OCI-M2 (cell line): ENCODE data around the gene USP30.
A peak's percentile ranks its signal among the peaks of the same experiment; 100 is the strongest.

Experiments used
- DNase-seq: peaks from one replicate; lab custom pipeline; 2025; ENCODE audit not compliant: unreplicated experiment; lab: John Stamatoyannopoulos, UW

The USP30 gene

DNA sequence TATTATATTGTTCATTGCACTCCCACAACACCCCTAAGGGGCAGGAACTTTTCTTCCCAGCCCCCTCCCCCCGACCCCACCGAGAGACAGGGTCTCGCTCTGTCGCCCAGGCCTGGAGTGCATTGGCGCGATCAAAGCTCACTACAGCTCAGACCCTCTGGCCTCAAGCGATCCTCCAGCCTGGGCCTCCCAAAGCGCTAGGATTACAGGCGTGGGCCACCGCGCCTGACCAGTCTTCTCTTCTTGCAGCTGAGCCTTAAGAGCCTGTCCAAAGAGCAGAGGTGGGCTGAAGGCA lies 44.7 kb downstream of the USP30 start:
- no peak for DNase-seq

DNA sequence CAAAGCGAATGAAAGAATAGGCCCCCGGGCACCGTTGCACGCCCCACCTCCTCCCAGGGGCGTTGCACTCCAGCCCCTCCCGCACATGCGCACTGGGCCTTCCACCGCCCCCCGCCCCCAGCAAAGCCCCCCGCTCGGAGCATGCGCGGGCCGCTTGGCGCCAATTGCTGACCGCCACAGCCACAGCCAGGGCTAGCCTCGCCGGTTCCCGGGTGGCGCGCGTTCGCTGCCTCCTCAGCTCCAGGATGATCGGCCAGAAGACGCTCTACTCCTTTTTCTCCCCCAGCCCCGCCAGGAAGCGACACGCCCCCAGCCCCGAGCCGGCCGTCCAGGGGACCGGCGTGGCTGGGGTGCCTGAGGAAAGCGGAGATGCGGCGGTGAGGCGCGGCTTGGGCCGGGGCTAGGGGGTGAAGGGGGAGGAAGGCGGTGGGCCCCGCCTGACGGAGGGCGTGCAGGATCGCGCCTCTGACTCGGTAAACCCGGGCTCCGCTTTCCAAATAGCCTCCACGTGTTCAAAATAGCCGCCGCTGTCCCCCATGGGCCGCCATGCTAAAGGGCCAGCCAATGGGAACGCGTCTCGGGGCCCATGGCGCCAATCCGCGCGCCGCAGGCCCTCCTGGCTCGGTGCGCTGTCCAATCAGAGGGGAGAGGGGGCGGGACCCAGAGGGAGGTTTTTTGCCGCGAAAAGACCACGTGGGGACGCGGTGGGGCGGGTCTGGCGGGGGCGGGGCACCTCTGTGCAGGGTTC lies 45.2 kb downstream of the USP30 start, which contains the start of gene UNG:
Gene UNG, plus strand, starts transcription at position 163 of the 748 bp plus-strand sequence. Its CDS starts 83 bp downstream, at position 246.
- peak; percentile 51 for DNase-seq

DNA sequence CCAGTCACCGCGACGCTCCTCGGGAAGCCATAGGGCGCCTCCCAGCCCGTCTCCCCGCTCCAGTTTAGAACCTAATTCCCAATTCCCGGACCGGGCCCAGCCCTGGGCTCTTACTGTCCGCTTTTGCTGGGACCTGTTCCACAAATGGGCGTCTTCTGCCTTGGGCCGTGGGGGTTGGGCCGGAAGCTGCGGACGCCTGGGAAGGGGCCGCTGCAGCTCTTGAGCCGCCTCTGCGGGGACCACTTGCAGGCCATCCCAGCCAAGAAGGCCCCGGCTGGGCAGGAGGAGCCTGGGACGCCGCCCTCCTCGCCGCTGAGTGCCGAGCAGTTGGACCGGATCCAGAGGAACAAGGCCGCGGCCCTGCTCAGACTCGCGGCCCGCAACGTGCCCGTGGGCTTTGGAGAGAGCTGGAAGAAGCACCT lies 45.8 kb downstream of the USP30 start:
- DNase-seq = no peak

DNA sequence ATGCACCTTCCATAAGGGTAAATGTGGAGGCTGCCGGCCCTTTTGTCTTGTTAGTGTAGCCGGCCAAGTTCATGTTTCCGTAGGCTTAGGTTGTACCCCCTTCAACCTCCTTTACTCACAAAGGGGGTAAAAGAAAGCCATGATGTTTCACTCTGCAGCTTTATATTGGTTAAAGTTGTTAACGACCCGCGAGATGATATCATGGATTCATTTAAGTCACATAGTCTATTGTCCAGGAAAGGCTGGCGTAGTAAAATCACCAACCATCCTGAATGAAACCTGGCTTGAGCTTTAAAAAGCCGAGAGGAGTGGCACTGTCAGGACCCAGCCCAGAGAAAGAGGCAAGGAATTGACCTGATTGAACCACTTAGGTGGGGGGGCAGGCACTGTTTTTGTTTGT lies 46.3 kb downstream of the USP30 start:
- DNase-seq = no peak

DNA sequence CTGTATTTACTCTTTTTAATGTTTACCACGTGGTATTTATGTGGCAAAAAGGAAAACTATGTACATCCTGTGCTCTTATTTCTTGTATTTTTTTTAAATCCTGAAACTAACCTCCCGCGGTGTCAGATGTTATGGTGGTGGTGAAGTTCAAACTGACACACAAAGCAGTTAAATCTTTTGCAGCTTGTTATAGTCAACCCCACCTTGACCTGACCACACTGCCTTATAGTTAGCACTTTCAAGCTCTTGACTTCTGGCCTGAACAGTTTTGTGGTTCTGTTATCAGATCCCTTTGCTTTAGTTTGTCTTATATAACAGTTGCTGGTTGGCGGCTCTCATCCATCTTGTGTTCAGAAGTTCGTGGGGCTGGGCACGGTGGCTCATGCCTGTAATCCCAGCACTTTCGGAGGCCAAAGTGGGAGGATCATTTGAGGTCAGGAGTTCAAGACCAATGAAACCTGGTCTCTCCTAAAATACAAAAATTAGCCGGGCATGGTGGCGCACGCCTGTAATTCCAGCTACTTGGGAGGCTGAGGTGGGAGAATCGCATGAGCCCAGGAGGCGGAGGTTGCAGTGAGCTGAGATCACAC lies 47.1 kb downstream of the USP30 start:
- DNase-seq = no peak

DNA sequence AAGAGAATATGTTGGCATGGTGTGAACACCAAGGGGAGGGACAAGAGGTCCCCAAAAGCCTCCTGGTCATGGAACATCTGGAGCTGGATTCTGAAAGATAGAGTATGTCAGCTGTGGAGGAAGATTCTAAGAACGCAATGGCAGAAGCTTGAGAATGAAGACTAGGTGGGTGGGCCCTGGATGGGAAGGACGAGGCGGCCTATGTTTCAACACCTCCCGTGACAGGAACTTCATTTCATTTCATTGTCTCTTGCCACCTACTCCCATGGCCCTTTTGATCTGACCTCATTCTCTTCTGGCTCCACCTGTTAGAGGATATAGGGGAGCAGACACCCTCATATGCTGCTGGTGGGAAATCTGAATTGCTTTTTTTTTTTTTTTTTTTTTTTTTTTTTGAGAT lies 48.4 kb downstream of the USP30 start:
- no peak for DNase-seq

DNA sequence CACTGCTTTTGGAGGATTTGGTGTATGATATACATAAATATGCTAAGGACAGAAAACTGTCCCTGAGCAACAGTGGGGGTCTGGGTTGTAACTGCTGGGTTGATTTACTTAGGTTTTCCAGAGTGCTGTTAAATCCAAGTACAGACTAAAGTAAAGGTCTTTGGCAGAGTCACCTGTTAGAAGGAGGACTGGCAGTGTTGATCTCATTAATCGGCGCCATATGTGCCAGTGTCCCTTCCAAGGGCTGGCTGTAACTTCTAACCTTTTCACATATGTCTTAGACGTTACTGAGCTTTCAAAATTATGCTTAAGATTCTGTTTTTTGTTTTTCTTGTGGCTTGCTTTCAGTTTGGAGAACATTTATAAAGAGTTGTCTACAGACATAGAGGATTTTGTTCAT lies 50.1 kb downstream of the USP30 start:
- DNase-seq = no peak

DNA sequence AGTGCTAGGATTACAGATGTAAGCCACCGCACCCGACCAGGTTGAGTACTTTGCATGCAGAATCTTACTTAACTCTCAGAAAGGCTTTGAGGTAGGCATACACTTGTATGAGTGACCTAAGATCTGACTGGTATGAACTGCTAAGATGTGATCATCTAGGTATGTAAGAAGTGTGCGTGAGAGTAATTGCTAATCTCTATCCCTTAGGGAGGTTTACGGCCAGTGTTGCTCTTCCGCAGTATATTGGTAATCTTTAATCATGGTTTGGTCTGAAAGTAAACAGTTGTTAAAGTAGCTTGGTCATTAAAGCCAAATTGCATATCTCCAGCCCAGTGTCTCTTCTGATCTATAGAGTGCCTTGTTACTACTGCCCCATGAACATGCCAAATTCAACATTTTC lies 52.8 kb downstream of the USP30 start:
- DNase-seq = no peak

DNA sequence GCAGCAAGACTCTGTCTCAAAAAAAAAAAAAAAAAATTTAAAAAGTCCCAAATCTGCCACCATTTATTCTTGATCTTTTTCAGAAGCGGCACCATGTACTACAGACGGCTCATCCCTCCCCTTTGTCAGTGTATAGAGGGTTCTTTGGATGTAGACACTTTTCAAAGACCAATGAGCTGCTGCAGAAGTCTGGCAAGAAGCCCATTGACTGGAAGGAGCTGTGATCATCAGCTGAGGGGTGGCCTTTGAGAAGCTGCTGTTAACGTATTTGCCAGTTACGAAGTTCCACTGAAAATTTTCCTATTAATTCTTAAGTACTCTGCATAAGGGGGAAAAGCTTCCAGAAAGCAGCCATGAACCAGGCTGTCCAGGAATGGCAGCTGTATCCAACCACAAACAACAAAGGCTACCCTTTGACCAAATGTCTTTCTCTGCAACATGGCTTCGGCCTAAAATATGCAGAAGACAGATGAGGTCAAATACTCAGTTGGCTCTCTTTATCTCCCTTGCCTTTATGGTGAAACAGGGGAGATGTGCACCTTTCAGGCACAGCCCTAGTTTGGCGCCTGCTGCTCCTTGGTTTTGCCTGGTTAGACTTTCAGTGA lies 57.5 kb downstream of the USP30 start:
- DNase-seq = no peak

DNA sequence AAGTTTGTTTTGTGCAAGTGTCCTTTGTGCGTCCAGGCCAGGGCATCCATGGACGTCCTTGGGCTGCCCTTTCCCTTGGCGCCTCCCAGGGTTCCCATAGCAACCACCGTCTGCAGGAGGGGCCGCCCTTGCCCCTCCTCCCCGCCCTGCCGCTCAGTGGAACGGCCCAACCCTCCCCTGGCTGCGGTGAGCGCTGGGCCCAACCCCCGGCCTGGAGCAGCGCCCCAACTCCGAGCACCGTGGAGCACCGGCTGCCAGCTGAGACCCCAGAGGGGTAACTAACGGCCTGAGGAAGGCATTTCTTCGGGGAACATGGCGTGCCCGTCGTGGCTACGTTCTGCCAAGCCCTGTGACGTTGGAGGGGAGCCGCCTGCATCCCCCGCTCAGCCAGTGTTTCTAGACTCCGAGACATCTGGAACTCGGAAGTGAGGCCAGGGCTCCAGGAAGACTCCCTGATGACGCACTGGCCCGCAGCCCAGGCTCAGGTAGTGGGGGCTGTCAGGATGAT lies 58.7 kb downstream of the USP30 start:
- DNase-seq = no peak

DNA sequence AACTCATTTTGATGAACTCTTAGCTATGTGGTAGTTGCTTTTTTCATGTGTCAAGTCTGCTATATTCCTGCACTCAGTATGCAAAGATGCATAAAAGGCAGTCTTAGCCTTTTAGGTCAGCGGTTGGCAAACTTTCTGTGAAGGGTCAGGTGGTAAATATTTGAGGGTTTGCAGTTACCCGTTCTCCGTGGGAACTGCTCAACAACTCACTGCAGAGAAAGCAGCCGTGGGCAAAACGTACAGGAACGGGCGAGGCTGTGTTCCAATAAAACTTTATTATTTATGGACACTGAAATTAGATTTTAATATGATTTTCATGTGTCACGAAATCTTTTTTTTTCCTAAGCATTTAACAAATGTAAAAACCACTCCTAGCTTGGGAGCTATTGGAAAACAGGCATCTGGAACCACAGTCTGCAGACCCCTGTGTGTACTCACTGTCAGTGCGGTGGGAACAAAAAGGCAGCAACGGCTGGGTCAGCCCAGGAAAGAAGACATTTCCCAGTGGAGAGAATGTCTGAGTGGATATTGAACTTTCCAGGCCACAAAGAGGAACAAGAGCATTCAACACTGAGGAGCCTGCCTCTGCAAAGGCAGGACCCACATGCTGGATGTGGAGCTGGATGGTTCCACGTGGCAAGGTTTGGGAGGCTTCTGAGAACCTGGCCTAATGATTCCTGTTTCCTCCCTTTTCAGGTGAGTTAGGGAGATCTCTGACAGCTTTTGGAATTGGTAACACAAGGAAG lies 60.5 kb downstream of the USP30 start:
- no peak for DNase-seq

DNA sequence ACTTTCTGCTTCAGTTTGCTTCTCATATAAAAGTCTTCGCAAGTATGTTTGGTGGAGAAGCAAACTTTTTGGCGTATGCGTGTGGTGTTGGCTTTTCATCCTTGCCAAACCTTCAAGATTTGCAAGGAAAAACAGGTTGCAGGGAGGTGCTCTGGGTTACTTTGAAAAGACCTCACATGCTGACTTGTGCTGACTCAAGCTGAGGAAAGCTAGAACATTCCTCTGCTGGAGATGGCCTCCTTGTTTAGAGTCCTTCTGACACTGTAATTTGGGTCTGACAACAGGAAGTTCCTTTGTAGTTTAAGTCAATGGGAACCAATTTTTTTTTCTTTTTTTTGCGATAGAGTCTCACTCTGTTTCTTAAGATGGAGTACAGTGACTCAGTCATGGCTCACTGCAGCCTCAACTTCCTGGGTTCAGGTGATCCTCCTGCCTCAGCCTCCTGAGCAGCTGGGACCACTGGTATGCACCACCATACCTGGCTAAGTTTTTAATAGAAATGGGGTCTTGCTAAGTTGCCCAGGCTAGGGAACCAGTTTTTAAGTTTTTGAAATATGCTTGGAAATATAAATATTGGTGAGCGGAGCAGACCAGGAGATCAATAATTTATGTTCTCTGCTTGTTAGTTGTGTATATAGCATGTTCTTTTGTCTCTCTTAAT lies 61.4 kb downstream of the USP30 start:
- no peak for DNase-seq

DNA sequence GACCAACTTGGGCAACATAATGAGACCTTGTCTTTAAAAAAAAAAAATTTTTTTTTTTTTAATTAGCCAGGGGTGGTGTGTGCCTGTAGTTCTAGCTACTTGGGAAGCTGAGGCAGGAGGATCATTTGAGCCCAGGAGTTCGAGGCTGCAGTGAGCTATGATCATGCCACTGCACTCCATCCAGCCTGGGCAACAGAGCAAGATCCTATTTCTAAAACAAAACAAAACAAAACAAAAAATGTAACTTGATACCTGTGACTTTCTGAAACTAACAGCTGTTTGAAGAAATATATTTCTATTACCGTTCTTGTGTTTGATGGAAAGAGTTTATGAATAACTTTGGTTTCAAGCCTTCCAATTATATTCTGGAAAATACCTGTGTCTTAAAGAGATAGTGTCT lies 62.3 kb downstream of the USP30 start:
- no peak for DNase-seq

DNA sequence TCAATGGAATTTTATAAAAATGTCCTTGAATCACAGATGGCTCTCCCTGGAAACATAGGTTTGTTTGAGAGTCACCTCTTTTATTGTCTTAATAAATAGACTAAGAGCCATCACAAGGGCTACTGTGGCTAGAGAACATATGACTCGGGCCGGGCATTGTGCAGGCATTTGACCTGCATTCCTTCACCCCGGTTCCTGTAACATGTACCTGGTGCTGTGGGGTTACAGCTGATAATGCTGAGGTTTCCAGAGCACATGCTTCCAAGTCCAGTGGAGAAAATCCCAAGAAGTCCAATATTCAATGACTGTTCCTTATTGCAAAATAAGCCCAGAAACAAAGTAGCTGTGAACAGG lies 63.0 kb downstream of the USP30 start:
- no peak for DNase-seq

DNA sequence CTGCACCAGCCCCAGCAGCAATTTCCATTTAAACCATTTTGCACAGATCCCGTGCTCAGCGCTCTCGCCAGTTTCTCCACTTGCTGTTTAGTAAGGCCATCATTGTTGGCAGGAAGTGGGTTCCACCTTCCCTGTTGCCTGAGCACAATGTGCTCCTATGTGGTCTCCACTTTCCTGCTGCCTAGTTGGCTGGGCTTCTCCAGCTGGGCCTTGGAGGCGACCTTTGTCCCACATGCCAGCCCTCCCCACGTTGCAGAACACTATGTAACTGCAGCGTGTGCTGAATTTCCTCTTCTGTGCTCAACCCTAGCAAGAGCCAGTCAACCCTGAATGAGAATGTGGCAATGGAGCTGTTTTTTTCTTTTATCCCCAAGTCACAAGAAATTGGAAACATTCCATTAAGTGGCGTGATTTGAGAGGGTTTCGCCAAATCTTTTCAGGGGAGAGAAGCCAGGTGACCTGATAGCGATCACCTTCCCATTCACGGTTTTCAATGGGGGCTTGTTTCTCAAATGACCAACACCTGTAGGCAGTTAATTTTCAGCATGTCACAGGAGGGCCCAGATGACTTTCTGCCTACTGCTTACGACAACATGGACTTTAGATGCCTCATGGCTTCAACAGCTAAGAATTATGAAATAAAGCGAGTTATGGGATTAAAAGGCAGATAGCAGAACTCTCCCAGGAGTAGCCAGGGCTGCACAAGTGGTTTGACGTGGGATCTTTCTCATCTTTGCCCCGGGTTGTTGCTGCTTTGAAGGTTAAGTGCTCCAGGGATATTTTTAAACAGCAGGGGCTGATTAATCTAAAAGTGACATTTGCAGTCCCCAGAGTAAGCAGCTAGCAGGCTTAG lies 63.6 kb downstream of the USP30 start, which contains the start of gene ACACB:
Gene ACACB, plus strand, starts transcription at position 830 of the 853 bp plus-strand sequence. CDS start 22,819 bp downstream, outside the sequence.
- DNase-seq = no peak

DNA sequence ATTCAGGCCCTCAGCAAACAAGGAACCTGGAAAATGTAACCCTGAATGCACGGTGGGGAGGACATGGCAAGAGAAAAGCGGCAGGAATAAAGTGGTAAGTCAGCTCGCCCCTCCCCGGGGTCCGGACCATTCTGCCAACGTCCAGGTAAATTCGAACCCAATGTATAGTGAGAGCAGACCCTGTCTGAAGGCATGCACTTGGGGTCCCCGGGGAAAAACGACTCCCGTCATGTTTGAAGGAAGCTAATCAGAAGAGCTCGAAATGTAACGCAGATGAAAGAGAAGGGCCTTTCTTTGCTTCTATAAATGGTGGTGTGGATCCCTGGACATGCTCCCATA lies 64.2 kb downstream of the USP30 start:
- no peak for DNase-seq

DNA sequence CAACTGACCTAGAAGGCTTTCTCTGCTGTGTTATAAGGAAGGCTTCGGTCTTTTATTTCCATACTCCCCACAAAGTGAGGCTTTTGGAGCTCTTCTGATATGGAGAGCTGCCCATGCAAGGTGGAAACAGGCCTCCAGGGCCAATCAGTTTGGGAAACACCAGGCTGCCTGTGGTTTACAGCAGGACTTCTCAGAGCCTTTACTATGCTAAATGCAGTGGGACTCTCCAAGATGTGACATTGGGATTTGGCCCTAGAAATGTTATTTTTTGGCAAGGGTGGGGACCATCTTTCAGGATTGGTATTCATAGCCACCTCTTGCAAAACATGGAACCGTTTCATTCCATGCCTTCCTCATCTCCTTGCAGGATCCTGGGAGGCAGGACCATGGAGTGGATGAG lies 67.7 kb downstream of the USP30 start:
- DNase-seq = no peak

DNA sequence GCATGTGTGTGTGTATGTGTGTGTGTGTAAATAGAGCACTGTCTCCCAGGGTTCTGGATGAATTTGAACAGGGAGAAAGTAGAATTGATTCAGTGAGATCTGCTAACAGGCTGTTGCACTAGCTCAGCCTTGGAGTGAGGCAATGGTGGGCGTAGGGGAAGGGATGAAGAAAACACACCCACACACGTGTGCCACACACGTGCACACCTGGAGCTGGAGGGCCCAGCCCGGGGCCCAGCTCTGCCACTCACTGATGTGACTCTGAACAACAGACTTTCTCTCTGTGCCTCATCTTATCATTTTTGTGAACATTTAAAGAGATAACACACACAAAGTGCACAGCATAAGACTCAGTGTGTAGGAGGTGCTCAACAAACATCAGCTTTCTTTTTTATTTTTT lies 68.2 kb downstream of the USP30 start:
- DNase-seq = no peak

DNA sequence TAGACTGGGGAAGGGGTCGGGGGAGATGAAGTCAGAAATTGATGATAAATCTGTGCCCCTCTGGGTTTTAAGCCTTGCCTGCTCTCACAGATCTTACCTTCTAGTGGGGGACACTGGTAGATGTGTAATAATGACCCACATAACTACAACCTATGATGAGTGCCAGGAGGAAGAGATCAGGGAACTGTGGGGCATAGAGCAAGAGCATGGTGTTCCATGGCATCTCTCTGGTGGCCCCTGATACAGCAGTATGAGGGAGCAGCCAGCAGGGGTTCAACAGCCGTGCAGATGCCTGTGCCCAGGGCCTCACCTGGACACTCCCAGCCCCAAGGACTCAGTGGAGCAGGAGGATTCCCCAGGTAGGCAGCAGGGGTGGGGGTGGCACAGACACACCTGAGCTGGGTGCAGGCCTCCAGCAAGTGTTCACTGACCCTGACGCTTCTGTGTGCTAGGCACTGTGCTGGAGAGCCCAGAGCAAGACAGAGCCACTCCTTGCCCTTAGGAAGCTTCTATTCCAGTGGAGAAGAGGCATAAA lies 69.0 kb downstream of the USP30 start:
- DNase-seq = no peak
